GM18511 (cell line): Measurements from ENCODE around the gene SSH3.

Source experiments
- ATAC-seq: cut with Tn5 transposase; IDR thresholded peaks from one replicate; pipeline ENCODE4 v1.9.1; 2021; ENCODE audit warnings: mild to moderate bottlenecking, moderate library complexity; ENCODE audit not compliant: unreplicated experiment

The SSH3 gene

DNA sequence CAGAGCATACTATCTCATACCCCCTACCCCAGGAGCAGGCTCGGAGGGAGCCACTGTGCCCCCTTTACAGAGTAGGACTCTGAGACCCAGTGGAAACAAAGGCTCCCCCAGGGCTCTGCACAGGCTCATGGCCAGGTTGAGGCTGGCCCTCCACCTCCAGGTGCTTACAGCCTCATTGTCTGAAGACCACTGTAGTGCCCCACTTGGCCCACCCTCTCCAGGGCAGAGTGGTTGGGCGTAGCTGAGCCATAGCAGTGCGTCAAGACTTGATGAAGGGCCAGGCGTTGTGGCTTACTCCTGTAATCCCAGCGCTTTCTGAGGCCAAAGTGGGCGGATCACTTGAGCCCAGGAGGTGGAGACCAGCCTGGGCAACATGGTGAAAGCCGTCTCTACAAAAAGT, 12.5 kb upstream of the SSH3 start:
- ATAC-seq, result no peak

DNA sequence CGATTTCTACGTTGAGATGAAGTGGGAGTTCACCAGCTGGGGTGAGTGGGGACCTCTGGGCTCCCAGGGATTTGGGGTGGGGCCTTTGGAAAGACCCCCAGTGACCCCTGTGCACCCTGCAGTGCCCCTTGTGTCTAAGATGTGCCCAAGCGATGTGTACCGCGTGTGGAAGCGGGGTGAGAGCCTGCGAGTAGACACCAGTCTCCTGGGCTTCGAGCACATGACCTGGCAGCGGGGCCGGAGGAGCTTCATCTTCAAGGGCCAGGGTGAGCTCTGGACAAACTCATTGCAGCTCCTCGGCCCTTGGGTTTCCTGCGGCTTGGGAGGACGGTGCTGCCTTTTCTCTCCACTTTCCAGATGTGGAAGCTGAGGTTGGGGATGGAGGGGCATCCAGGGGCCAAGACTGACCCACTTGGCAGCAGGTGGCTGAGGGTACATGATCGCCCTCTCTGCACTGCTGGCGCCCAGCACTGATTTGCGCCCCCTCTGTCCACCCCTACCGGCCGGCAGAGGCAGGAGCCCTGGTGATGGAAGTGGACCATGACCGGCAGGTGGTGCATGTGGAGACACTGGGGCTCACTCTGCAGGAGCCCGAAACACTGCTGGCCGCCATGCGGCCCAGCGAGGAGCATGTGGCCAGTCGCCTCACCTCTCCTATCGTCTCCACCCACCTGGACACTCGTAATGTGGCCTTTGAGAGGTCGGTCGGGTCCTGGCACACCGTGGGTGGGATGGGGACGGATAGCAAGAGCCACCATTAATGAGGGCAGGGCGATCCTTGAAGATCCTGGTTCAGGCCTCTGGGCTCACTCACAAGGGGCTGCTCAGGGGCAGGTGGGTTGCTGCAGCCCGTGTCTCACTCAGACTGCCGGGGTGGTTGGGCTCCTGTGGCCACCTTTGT, 11.6 kb upstream of the SSH3 start:
- no peak for ATAC-seq

DNA sequence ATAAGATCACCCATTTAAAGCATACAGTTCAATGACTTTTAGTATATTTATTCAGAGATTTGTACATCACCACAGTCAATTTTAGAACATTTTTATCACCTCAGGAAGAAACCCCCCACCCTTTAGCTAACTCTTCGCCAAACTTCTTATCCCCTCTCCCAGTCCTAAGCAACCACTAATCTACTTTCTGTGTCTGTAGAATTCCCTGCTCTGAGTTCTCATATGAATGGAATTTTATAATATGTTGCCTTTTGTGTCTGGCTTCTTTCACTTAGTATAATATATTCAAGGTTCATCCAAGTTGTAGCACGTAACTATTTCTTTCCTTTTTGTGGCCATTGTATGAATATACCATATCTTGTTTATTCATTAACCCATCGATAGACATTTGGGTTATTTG, 10.7 kb upstream of the SSH3 start:
- no peak for ATAC-seq

DNA sequence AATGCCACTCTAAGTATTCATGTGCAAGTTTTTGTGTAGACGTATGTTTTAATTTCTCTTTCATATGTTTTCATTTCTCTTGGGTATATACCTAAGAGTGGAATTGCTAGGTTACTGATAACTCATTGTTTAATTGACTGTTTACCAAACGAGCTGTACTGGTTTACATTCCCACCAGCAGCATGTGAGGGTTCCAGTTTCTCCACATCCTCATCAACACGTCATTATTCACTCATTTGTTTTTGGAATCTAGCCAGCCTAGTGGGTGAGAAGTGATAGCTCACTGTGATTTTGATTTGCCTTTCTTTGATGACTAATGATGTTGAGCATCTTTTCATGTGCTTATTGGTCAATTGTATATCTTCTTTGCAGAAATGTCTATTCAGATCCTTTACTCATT, 10.2 kb upstream of the SSH3 start:
- no peak for ATAC-seq

DNA sequence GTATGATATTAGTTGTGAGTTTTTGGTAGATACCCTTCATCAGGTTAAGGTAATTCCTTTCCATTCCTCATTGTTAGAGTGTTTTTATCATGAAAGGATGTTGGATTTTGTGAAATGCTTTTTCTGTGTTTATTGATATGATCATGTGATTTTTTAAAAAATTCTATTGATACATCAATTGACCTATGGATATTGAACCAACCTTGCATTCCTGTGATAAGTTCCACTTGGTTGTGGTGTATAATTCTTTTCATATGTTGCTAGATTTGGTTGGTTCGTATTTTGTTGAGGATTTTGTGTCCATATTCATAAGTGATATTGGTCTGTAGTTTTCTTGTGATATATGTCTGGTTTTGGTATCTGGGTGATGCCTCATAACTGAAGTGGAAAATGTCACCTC, 7.5 kb upstream of the SSH3 start:
- no peak for ATAC-seq

DNA sequence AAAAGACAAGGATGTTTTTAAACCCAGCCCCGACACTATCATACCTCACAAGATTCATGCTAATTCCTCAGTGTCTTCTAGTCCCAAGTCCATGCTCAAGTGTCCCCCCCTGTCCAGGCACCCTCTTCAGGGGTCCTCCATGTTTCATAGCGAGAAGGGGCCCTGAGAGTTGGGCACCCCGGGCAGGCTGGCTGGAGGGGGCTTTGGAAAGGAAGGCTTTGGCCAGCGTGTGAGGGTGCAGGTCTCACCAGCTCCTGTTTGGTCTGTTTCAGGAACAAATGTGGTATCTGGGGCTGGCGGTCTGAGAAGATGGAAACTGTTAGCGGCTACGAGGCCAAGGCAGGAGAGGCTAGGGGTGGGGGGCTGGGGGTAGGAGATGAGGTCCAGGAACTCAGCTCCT, 4.5 kb upstream of the SSH3 start:
- no peak for ATAC-seq

DNA sequence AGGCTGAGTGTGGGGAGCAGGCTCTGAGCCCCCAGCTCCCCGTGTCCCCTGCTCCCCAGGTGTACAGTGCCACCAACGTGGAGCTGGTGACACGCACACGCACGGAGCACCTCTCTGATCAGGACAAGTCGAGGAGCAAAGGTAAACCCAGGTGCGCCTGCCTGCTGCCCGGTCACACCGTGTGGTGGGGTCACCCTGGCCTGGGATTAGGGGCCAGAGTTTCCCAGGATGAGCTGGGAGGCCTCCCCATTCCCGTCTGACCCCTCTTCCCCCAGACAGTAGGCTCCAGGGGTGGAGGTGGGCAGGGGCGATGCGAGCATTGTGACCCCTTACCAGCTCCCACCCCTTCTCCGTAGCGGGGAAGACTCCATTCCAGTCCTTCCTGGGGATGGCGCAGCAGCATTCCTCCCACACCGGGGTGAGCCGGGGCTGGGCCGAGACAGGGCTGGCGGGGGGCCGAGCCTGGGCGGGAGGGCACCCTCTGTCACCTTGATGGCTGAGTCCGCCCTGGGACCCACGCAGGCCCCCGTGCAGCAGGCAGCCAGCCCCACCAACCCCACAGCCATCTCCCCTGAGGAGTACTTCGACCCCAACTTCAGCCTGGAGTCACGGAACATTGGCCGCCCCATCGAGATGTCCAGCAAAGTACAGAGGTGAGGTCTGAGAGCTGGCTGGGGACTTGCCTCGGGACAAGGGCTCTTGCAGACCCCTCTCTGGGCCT, 3.7 kb upstream of the SSH3 start:
- ATAC-seq, result no peak

DNA sequence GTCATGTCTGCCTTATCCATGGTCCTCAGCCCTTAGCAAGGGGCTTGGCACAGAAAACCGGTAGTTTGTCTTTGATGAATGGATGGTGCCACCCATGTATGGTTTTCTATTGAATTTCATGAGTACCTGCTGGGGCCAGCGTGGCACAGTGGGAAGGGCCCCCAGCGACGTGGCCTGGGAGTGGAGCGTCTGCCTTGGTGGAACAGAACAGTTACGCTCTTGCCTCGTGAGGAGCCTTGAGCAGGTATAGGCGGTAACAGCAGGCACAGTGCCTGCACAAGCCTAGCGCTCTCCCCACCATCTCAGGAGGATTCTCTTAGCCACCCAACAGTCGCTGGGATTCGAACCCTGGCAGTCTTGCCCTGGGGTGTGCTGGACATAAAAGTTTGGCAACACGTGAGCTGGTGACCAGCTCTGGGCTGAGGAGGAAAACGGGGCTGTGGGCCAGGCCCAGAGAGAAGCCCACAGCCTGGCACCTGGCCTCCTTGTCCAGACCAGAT, 3.0 kb upstream of the SSH3 start:
- no peak for ATAC-seq

DNA sequence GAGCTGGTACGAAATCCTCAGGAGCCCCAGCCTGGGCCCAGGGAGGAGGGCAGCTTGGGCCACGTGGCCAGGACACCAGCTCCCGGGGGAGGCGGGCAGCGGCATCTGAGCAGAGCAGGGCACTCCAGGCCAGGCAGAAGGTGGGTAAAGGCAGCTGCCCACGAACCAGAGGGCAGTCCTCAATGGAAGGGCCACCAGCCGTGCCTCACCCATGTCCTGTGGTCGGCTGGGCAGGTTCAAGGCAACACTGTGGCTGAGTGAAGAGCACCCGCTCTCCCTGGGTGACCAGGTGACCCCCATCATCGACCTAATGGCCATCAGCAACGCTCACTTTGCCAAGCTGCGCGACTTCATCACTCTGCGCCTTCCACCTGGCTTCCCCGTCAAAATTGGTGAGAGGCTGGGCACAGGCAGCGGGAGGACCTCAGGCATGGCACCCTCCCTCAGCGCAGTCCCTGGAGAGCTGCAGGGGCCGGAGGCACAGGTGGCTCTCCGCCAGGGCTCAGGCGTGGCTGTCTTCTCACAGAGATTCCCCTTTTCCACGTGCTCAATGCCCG, 2.5 kb upstream of the SSH3 start:
- no peak for ATAC-seq

DNA sequence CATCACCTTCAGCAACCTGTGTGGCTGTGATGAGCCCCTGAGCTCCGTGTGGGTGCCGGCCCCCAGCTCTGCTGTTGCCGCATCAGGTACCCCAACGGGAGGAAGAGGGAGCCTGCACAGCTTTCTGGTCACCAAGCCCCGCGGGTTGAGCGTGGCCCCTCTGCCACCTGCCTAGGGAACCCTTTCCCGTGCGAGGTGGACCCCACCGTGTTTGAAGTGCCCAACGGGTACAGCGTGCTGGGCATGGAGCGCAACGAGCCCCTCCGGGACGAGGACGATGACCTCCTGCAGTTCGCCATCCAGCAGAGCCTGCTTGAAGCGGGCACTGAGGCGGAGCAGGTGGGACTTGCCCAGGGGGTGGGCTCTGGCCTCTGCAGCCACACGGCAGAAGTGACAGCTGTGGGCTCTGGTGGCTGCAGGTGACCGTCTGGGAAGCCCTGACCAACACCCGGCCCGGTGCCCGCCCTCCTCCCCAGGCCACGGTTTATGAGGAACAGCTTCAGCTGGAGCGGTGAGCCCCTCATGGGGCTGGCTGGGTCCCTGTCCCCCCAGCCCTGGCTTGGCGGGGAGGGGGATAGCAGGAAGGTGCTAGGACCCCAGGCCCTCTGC, 1.9 kb upstream of the SSH3 start:
- ATAC-seq, result no peak

DNA sequence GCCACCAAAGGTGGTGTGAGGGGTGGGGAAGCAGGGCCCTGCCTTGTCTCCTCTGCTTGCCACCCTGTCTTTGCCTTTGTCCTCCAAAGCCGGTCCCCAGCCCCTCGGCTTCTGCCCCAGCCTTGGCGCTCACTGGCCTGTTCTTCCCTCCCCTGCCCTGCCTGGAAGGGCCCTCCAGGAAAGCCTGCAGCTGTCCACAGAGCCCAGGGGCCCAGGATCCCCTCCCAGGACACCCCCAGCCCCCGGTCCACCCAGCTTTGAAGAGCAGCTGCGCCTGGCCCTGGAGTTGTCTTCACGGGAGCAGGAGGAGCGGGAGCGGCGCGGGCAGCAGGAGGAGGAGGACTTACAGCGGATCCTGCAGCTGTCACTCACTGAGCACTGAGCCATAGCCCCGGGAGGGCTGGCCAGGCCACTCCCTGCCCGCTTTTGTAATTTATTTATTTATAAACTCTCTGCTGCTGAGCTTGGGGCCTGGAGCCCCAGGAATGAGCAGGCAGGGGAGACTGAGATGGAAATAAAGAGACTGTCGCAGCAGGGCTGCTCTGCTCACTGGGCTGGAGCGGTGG, 1.3 kb upstream of the SSH3 start:
- ATAC-seq, result no peak

DNA sequence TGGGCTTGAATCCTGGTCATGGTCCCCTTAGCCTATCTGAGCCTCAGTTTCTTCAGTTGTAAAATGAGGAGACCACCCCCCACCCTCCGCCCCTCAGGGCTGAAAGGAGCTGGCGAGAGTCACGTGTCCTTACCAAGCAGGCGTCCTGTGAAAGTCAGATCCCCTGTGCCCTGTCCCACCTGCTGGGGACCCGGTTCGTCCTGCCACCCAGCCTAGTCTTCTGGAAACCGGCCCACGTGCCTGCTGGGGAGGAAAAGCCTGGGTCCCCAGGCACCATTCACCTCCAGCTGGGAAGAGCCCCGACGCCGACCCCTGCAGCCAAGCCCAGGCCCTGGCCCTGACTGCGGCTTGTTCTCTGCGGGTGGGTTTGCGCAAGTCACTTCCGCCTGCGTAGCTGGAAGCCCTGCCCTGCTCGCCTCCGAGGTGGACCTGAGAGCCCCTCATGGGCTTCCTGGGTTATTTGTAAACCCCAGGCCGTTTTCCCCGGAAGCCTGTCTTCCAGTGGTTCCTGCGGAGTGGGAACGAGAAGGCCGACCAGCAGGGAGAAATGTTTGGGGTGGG, 679 bp upstream of the SSH3 start:
- no peak for ATAC-seq

DNA sequence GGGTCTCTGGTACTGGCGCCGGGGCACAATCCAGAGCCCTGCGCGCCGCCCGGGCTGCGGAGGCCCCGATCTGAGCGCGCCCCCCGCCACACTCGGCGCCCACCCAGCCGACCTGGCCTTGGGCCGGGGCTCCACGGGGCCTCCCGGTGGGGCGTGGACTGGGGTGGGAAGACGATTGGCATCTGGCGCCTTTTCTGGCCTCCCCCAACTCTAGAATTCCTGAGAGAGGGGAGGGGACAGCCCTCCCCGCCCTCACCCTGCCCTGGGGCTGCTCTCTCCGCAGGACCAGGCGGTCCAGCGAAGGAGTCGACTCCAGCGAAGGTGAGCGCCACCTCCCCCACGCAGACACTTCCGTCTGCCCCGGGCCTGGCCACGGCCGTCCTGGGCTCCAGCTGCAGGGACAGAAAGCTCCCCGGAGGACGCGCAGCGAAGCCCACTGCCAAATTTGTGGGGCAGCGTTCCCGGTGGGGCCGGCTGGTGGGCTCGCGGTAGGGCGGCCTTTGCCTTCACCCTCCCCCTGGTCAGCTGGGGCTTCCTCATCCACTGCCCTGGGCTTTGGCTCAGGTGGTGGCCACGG, 593 bp downstream of the SSH3 start:
- ATAC-seq, result no peak

DNA sequence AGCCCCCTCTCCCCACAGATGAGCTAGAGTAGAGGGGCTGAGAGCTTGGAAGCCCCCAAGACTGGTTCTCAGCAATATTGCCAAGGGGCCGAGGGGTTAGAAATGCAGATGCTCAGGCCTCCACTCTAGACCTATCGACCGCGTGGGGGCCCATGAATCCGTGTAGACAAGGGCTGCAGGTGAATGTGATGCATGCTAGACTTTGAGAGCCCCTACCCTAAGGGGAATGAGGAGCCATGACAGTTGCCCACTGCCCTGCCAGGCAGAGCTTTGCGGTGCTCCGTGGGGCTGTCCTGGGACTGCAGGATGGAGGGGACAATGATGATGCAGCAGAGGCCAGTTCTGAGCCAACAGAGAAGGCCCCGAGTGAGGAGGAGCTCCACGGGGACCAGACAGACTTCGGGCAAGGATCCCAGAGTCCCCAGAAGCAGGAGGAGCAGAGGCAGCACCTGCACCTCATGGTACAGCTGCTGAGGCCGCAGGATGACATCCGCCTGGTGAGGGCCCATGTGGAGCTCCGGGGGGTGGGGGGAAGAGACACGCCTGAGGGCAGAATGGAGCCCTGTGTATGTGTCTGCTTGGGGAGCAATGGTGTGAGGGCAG, 1.3 kb downstream of the SSH3 start:
- no peak for ATAC-seq

DNA sequence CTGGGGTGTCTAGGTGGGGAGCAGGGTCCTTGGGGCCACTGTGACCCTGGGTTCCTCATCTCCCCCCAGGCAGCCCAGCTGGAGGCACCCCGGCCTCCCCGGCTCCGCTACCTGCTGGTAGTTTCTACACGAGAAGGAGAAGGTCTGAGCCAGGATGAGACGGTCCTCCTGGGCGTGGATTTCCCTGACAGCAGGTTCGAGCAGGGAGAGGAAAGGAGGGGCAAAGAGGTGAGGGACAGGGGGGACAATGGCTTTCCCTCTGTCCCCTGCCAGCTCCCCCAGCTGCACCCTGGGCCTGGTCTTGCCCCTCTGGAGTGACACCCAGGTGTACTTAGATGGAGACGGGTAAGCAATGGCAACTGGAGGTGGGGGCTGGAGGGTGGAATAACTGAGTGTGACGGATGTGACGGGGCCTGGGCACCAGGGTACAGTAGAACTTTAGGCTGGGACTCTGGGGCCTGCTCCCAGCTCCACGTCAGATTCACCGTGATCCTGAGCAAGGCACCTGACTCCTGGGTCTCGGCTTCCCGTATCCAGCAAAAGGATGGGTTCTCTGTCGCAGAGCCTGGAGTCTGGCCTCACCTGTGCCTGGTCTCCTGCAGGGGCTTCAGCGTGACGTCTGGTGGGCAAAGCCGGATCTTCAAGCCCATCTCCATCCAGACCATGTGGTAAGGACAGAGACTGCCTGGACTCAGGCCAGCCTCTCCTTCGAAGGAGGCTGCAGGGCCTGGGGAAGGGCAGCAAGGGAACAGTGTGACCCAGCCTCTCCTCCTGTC, 3.6 kb downstream of the SSH3 start:
- no peak for ATAC-seq

DNA sequence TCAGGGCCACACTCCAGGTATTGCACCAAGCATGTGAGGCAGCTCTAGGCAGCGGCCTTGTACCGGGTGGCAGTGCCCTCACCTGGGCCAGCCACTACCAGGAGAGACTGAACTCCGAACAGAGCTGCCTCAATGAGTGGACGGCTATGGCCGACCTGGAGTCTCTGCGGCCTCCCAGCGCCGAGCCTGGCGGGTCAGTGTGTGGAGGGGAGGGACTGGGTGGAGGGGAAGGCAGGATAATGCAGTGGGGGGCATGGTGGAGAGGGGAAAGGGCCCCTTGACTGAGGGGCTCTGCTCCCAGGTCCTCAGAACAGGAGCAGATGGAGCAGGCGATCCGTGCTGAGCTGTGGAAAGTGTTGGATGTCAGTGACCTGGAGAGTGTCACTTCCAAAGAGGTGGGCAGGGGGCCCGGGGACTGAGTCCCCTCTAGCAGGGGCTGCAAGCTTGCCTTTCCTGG, 4.2 kb downstream of the SSH3 start:
- no peak for ATAC-seq

DNA sequence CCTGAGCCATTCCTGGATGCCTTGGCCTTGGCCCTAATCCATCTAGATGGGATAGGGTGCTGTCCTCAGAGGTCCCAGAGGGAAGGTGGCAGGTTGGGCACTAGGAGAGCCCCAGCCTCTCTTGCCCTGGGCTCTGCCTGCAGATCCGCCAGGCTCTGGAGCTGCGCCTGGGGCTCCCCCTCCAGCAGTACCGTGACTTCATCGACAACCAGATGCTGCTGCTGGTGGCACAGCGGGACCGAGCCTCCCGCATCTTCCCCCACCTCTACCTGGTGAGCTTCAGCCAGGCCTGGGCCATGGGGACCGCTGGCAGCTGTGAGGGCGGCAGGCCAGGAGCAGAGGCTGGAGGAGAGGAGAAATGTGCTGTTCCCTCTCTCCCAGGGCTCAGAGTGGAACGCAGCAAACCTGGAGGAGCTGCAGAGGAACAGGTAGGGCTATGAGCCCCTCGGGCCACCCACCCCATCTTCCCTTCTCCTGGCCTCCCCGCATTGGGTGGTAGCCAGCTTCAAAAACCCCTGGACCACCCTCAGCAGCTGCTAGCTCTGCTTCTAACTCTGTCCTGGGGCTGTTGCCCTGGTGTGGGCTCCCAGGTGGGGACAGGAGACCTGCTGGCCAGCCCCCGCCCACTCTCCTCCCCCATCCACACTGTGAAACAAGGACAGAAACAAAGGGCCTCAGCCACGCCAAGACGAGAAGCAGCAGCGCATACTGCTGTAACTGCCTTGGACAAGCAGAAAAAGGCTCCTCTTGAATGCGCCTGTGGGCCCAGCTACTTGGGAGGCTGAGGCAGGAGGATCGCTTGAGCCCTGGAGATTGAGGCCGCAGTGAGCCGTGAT, 4.9 kb downstream of the SSH3 start:
- no peak for ATAC-seq

DNA sequence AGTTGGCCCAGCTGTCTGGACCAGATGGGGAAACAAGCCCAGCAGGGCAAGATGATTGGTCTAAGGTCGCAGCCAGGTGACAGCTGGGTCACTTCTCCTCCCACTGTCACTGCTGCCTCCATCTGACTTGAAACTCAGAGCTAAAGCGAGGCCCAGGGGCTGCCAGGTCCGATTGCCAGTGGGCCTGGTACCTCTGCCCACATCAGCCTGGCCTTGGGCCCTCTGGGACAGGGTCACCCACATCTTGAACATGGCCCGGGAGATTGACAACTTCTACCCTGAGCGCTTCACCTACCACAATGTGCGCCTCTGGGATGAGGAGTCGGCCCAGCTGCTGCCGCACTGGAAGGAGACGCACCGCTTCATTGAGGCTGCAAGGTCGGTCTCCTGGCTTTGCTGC, 5.8 kb downstream of the SSH3 start:
- no peak for ATAC-seq
